Neural crest cell (in vitro differentiated cells): ENCODE measurements around the gene KLHDC3. TPM values are rescaled to one million over a fixed set of nuclear protein-coding genes. Genes with fewer than 3 reads are reported as not detected.
"Not testable (repeated sequence)": the region's sequence is repeated elsewhere in the genome, so short reads cannot be mapped to it uniquely, and the experiment has no call there.

Experiments used
- DNase-seq: peaks from one replicate; pipeline ENCODE4 v3.0.0; 2021; ENCODE audit warnings: low read depth, mixed read lengths, low spot score
- H3K27ac Mint-ChIP-seq: one replicate; pipeline ENCODE4 v1.8.0; 2021; ENCODE audit warnings: mild to moderate bottlenecking, mixed read lengths; ENCODE audit not compliant: unreplicated experiment
- H3K27me3 Mint-ChIP-seq: 2 replicates; pipeline ENCODE4 v1.8.0; 2021; ENCODE audit warnings: low read depth, mild to moderate bottlenecking, mixed read lengths
- H3K36me3 Mint-ChIP-seq: 2 replicates; pipeline ENCODE4 v1.8.0; 2021; ENCODE audit warnings: low read depth, mild to moderate bottlenecking, mixed read lengths
- H3K4me1 Mint-ChIP-seq: 2 replicates; pipeline ENCODE4 v1.8.0; 2021; ENCODE audit warnings: mixed read lengths
- H3K4me3 Mint-ChIP-seq: one replicate; pipeline ENCODE4 v1.8.0; 2021; ENCODE audit warnings: mild to moderate bottlenecking, mixed read lengths
- H3K9me3 Mint-ChIP-seq: 2 replicates; pipeline ENCODE4 v1.8.0; 2021; ENCODE audit warnings: mixed read lengths
- total RNA-seq: library from RNA; stranded (reverse); gene quantifications from 2 replicates; pipeline ENCODE4 v1.2.1, GENCODE V29; 2021
- TF ChIP-seq, protein P1 (sequence below): fragments of 200-600 bp; sonication (generic); conservative IDR thresholded peaks from 2 replicates; pipeline ENCODE4 v1.5.0; 2021; ENCODE audit warnings: antibody characterized with exemption, mild to moderate bottlenecking

Gene KLHDC3
- total RNA-seq, 1 donor from 2014 or later: 109 TPM

DNA sequence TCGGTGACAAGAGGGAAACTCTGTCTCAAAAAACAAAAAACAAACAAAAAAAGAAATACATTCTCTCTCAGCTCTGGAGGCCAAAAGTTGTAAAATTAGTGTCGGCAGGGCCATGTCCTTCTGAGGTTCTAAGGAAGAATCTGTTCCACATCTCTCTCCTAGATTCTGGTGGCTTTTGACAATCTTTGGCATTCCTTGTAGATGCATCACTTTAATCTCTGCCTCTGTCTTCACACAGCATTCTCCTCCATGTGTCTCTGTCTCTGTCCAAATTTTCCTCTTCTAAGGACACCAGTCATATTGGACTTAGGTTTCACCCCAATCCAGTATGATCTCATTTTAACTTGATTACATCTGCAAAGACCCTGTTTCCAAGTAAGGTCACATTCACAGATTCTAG lies 20.6 kb upstream of the KLHDC3 start:
- no peak for DNase-seq
- H3K9me3 Mint-ChIP-seq: no peaks in the 10 kb centered on the region
- no peak overlapping the region for H3K4me3 Mint-ChIP-seq
- no peaks in the 10 kb centered on the region for H3K27me3 Mint-ChIP-seq
- TF ChIP-seq, protein P1, sequence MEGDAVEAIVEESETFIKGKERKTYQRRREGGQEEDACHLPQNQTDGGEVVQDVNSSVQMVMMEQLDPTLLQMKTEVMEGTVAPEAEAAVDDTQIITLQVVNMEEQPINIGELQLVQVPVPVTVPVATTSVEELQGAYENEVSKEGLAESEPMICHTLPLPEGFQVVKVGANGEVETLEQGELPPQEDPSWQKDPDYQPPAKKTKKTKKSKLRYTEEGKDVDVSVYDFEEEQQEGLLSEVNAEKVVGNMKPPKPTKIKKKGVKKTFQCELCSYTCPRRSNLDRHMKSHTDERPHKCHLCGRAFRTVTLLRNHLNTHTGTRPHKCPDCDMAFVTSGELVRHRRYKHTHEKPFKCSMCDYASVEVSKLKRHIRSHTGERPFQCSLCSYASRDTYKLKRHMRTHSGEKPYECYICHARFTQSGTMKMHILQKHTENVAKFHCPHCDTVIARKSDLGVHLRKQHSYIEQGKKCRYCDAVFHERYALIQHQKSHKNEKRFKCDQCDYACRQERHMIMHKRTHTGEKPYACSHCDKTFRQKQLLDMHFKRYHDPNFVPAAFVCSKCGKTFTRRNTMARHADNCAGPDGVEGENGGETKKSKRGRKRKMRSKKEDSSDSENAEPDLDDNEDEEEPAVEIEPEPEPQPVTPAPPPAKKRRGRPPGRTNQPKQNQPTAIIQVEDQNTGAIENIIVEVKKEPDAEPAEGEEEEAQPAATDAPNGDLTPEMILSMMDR: no peak
- peaks cover 5% of the 10 kb centered on the region for H3K4me1 Mint-ChIP-seq
- H3K36me3 Mint-ChIP-seq: peaks cover 2% of the 10 kb centered on the region
- no peak overlapping the region for H3K27ac Mint-ChIP-seq

DNA sequence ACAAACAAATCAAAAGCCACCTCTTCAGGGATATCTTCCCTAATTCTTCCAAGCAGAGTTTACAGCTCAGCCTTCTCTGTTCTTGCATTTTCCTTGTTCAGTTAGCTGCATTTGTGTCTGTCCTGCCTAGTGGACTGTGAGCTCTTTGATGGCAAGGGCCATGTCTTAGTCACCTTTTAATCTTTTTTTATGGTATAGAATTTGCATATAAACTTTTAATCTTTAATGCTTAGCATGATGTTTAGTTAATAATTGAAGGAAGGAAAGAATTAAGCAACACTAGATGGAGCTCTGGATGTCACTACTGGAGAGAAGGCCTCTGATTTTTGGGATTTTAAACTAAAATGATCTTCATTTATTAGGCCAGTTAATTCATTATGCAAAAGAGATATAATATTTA lies 17.5 kb upstream of the KLHDC3 start:
- H3K27ac Mint-ChIP-seq: no peak overlapping the region
- no peak overlapping the region for H3K4me3 Mint-ChIP-seq
- no peak for DNase-seq
- peaks cover 2% of the 10 kb centered on the region for H3K36me3 Mint-ChIP-seq
- no peaks in the 10 kb centered on the region for H3K27me3 Mint-ChIP-seq
- H3K9me3 Mint-ChIP-seq: no peaks in the 10 kb centered on the region
- H3K4me1 Mint-ChIP-seq: peaks cover 3% of the 10 kb centered on the region
- TF ChIP-seq, protein P1: no peak

DNA sequence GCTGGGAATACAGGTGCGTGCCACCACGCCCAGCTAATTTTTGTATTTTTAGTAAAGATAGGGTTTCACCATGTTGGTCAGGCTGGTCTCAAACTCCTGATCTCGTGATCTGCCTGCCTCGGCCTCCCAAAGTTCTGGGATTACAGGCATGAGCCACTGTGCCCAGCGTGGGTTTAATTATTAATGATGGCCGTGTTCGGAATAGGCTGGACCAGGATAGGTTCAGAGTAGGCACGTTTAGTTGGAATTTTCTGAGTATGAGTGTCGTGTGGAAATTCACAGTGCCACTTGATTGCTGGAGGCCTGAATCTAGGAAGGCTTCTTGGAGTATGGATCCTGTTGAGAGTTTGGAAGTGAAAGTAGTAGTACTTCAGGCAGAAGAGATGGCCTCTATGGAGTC lies 15.8 kb upstream of the KLHDC3 start:
- DNase-seq, H3K27me3 Mint-ChIP-seq, H3K36me3 Mint-ChIP-seq, H3K4me3 Mint-ChIP-seq, H3K9me3 Mint-ChIP-seq, H3K27ac Mint-ChIP-seq, H3K4me1 Mint-ChIP-seq: not testable (repeated sequence)

DNA sequence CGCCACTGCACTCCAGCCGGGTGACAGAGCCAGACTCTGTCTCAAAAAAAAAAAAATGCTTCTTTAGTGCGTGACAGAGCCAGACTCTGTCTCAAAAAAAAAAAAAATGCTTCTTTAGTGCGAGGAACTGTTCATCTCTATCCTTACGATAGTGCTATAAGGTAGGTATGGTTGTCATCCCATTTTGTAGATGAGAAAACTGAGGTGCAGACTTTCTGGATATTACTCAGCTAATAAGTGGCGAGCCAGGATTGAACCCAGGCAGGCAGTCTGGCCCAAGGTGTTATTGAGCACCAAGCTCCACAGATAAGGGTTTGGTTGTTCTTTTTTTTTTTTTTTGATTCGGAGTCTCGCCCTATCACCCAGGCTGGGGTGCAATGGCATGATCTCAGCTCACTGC lies 12.2 kb upstream of the KLHDC3 start:
- Mint-ChIP-seq H3K4me1 (no peaks in the 10 kb centered on the region), H3K27ac (no peak overlapping the region), H3K27me3 (no peaks in the 10 kb centered on the region), H3K9me3 (no peaks in the 10 kb centered on the region), H3K36me3 (peaks cover 4% of the 10 kb centered on the region), H3K4me3 (no peak overlapping the region)
- TF ChIP-seq, protein P1: no peak
- DNase-seq: no peak

DNA sequence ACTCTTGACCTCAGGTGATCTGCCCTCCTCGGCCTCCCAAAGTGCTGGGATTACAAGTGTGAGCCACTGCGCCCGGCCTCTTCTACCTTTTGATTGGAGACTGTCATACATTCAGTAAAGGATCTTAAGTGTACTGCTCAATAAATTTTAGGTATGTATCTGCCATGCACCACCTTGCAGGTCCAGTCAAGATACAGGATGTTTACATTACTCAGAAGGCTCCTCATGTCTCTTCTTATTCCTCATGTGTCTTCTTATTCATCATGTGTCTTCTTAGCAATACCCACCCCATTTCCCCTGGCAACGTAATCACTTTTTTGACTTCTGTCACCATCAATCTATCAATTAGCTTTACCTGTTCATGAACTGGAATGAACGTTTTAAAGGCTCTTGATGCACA lies 8.2 kb upstream of the KLHDC3 start:
- no peaks in the 10 kb centered on the region for H3K27me3 Mint-ChIP-seq
- H3K36me3 Mint-ChIP-seq: peaks cover 8% of the 10 kb centered on the region
- H3K9me3 Mint-ChIP-seq: no peaks in the 10 kb centered on the region

DNA sequence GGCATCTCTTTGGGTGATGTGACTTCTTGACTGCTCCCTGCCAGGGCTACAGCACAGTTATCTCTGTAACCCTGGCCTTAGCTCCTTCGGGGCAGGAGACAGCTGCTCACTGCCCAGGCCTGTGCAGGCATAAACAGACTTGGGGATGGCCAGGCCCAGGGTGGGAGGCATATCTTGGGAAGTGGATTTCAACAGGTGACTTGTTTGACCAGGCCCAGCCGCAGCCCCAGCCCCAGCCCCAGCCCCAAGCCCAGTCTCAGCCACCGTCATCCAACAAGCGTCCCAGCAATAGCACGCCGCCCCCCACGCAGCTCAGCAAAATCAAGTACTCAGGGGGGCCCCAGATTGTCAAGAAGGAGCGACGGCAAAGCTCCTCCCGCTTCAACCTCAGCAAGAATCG lies 7.8 kb upstream of the KLHDC3 start:
- Mint-ChIP-seq H3K9me3 (no peaks in the 10 kb centered on the region), H3K27me3 (no peaks in the 10 kb centered on the region), H3K36me3 (peaks cover 8% of the 10 kb centered on the region), H3K27ac (no peak overlapping the region), H3K4me1 (no peaks in the 10 kb centered on the region), H3K4me3 (no peak overlapping the region)
- TF ChIP-seq, protein P1: no peak
- no peak for DNase-seq

More for the DNA sequence above, 8.2 kb upstream of the KLHDC3 start:
- no peak overlapping the region for H3K27ac Mint-ChIP-seq
- DNase-seq: no peak
- no peak overlapping the region for H3K4me3 Mint-ChIP-seq
- H3K4me1 Mint-ChIP-seq: no peaks in the 10 kb centered on the region
- TF ChIP-seq, protein P1: no peak
